ENCODE data around the gene ST14. TPM values are rescaled to one million over a fixed set of nuclear protein-coding genes. Genes with fewer than 3 reads are reported as not detected.
A peak's percentile ranks its signal among the peaks of the same experiment; 100 is the strongest.

ST14 gene
- total RNA-seq: not detected
- polyA plus RNA-seq: under 1 TPM in 2 of 4 donors, not detected in 2; 0.05 to 0.06 TPM

- H3K27me3 ChIP-seq (ENCODE audit: control insufficient read depth, insufficient read depth, low read length): peaks cover 21% of the 10 kb centered on the region
- H3K4me3 Mint-ChIP-seq: peak within 1 kb of the TSS in 2 of 4 donors; percentile 57 to 66
- H3K4me3 ChIP-seq (ENCODE audit: low read depth, low read length): no peak within 1 kb of the TSS
- H3K27me3 Mint-ChIP-seq: peaks cover 33% of the 10 kb centered on the region
- no peaks in the 10 kb centered on the region for H3K36me3 Mint-ChIP-seq
- no peak within 1 kb of the TSS for H3K27ac Mint-ChIP-seq
- peaks cover 5% of the 10 kb centered on the region for H3K4me1 ChIP-seq (ENCODE audit: control insufficient read depth, insufficient read depth, low read length, poor library complexity, severe bottlenecking)
- H3K36me3 ChIP-seq (ENCODE audit: control insufficient read depth, insufficient read depth, low read length): no peaks in the 10 kb centered on the region
- H3K9me3 Mint-ChIP-seq: peaks cover 0 to 1% (median 0%) of the 10 kb centered on the region in 7 donors
- DNase-seq (no peak), ATAC-seq (ENCODE audit: low read depth in 2 of 2) (peak in 1 of 2 donors; percentile 26)
- peaks cover 0 to 22% (median 8%) of the 10 kb centered on the region in 4 donors for H3K4me1 Mint-ChIP-seq
- H3K9me3 ChIP-seq (ENCODE audit: control insufficient read depth in 2 of 2, low read length in 2 of 2): no peaks in the 10 kb centered on the region
- no peak within 1 kb of the TSS for H3K27ac ChIP-seq (ENCODE audit: insufficient read depth, low read length, poor library complexity, severe bottlenecking)
These were observed at the start of gene ST14 for GRCh38 chr11:130159657-130160497. TSS of gene ST14 (plus strand) at chr11:130159782. CDS start at chr11:130159980, 198 bp downstream.

- Histone ChIP-seq H3K27ac (ENCODE audit: insufficient read depth, low read length, poor library complexity, severe bottlenecking) (no peak overlapping the region), H3K9me3 (ENCODE audit: control insufficient read depth in 2 of 2, low read length in 2 of 2) (no peaks in the 10 kb centered on the region), H3K27me3 (ENCODE audit: control insufficient read depth, insufficient read depth, low read length) (no peaks in the 10 kb centered on the region), H3K4me3 (ENCODE audit: low read depth, low read length) (no peak overlapping the region), H3K36me3 (ENCODE audit: control insufficient read depth, insufficient read depth, low read length) (peaks cover 30% of the 10 kb centered on the region), H3K4me1 (ENCODE audit: control insufficient read depth, insufficient read depth, low read length, poor library complexity, severe bottlenecking) (no peaks in the 10 kb centered on the region)
- peaks cover 0 to 14% (median 4%) of the 10 kb centered on the region in 4 donors for H3K4me1 Mint-ChIP-seq
- H3K36me3 Mint-ChIP-seq: peaks cover 57% of the 10 kb centered on the region
- DNase-seq (no peak), ATAC-seq (ENCODE audit: low read depth in 2 of 2) (no peak)
- no peak overlapping the region for H3K4me3 Mint-ChIP-seq
- H3K9me3 Mint-ChIP-seq: peaks cover 0 to 2% (median 0%) of the 10 kb centered on the region in 7 donors
- H3K27me3 Mint-ChIP-seq: no peaks in the 10 kb centered on the region
- no peak overlapping the region for H3K27ac Mint-ChIP-seq
These were observed 49.1 kb upstream of the ST14 start for GRCh38 chr11:130110339-130111108.

GRCh38 chr11:130112071-130112830, 47.3 kb upstream of the ST14 start:
- peaks cover 0 to 10% (median 3%) of the 10 kb centered on the region in 4 donors for H3K4me1 Mint-ChIP-seq
- ATAC-seq (ENCODE audit: low read depth in 2 of 2) (no peak), DNase-seq (no peak)
- no peaks in the 10 kb centered on the region for H3K27me3 Mint-ChIP-seq
- H3K27ac Mint-ChIP-seq: no peak overlapping the region
- Histone ChIP-seq H3K27me3 (ENCODE audit: control insufficient read depth, insufficient read depth, low read length) (no peaks in the 10 kb centered on the region), H3K36me3 (ENCODE audit: control insufficient read depth, insufficient read depth, low read length) (peaks cover 30% of the 10 kb centered on the region), H3K27ac (ENCODE audit: insufficient read depth, low read length, poor library complexity, severe bottlenecking) (no peak overlapping the region), H3K4me3 (ENCODE audit: low read depth, low read length) (no peak overlapping the region), H3K9me3 (ENCODE audit: control insufficient read depth in 2 of 2, low read length in 2 of 2) (no peaks in the 10 kb centered on the region), H3K4me1 (ENCODE audit: control insufficient read depth, insufficient read depth, low read length, poor library complexity, severe bottlenecking) (no peaks in the 10 kb centered on the region)
- H3K36me3 Mint-ChIP-seq: peaks cover 46% of the 10 kb centered on the region
- H3K9me3 Mint-ChIP-seq: peaks cover 0 to 2% (median 0%) of the 10 kb centered on the region in 7 donors
- no peak overlapping the region for H3K4me3 Mint-ChIP-seq

DNA sequence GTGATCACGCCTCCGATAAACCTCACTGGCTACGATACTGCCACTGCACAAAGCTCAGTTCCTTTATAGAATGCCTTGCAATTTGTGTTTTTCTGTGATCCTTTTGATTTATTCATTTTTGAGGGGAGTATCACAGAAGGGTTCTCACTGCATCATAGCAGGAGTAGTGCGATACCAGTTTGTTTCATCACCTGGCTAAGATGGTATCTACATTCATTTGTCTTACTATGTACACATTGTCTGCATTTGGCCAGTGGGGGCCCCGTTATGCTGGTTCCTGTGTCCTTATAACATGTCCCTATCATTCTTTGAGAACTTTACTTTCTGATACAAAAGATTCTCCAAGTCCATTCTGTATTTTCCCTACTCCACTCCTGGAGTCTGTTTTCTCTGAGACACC, 45.3 kb upstream of the ST14 start:
- no peak overlapping the region for H3K4me3 Mint-ChIP-seq
- Histone ChIP-seq H3K36me3 (ENCODE audit: control insufficient read depth, insufficient read depth, low read length) (peaks cover 30% of the 10 kb centered on the region), H3K27ac (ENCODE audit: insufficient read depth, low read length, poor library complexity, severe bottlenecking) (no peak overlapping the region), H3K27me3 (ENCODE audit: control insufficient read depth, insufficient read depth, low read length) (no peaks in the 10 kb centered on the region), H3K4me1 (ENCODE audit: control insufficient read depth, insufficient read depth, low read length, poor library complexity, severe bottlenecking) (peaks cover 17% of the 10 kb centered on the region), H3K4me3 (ENCODE audit: low read depth, low read length) (no peak overlapping the region), H3K9me3 (ENCODE audit: control insufficient read depth in 2 of 2, low read length in 2 of 2) (no peaks in the 10 kb centered on the region)
- no peaks in the 10 kb centered on the region for H3K27me3 Mint-ChIP-seq
- H3K4me1 Mint-ChIP-seq: peaks cover 5 to 20% (median 14%) of the 10 kb centered on the region in 4 donors
- DNase-seq: no peak
- peaks cover 41% of the 10 kb centered on the region for H3K36me3 Mint-ChIP-seq
- ATAC-seq (ENCODE audit: low read depth in 2 of 2): no peak
- peak overlapping the region in 1 of 3 donors; percentile 40 for H3K27ac Mint-ChIP-seq
- no peaks in the 10 kb centered on the region for H3K9me3 Mint-ChIP-seq

DNA sequence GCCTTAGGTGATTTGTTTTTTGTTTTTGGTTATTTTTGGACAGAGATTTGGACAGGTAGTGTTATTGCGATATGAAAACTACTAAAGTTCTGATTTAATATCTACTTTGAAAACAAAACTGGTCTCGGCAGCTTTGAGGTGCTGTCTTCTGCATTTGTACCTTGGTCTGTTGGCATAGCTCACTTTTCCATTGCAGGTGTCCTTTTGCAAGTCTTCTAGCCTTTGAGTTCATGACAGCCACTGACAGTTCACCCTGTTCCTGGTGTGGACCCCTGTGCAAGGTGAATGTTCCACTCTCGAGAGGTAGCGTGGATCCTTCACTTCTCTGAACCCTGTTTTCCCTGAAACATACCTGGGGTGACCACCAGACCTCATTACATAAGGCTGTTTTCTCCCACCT, 44.9 kb upstream of the ST14 start:
- ATAC-seq (ENCODE audit: low read depth in 2 of 2) (no peak), DNase-seq (no peak)
- no peaks in the 10 kb centered on the region for H3K27me3 Mint-ChIP-seq
- peaks cover 18% of the 10 kb centered on the region for H3K4me1 ChIP-seq (ENCODE audit: control insufficient read depth, insufficient read depth, low read length, poor library complexity, severe bottlenecking)
- peaks cover 30% of the 10 kb centered on the region for H3K36me3 ChIP-seq (ENCODE audit: control insufficient read depth, insufficient read depth, low read length)
- H3K27ac Mint-ChIP-seq: no peak overlapping the region
- H3K27ac ChIP-seq (ENCODE audit: insufficient read depth, low read length, poor library complexity, severe bottlenecking): no peak overlapping the region
- H3K9me3 Mint-ChIP-seq: no peaks in the 10 kb centered on the region
- no peak overlapping the region for H3K4me3 Mint-ChIP-seq
- no peaks in the 10 kb centered on the region for H3K27me3 ChIP-seq (ENCODE audit: control insufficient read depth, insufficient read depth, low read length)
- peaks cover 39% of the 10 kb centered on the region for H3K36me3 Mint-ChIP-seq
- H3K4me3 ChIP-seq (ENCODE audit: low read depth, low read length): no peak overlapping the region
- no peaks in the 10 kb centered on the region for H3K9me3 ChIP-seq (ENCODE audit: control insufficient read depth in 2 of 2, low read length in 2 of 2)
- peaks cover 9 to 24% (median 19%) of the 10 kb centered on the region in 4 donors for H3K4me1 Mint-ChIP-seq

GRCh38 chr11:130115218-130115617, 44.4 kb upstream of the ST14 start:
- no peak for ATAC-seq (ENCODE audit: low read depth in 2 of 2)
- no peak overlapping the region for H3K27ac ChIP-seq (ENCODE audit: insufficient read depth, low read length, poor library complexity, severe bottlenecking)
- H3K4me3 ChIP-seq (ENCODE audit: low read depth, low read length): no peak overlapping the region
- peaks cover 18% of the 10 kb centered on the region for H3K4me1 ChIP-seq (ENCODE audit: control insufficient read depth, insufficient read depth, low read length, poor library complexity, severe bottlenecking)
- no peak for DNase-seq
- no peak overlapping the region for H3K27ac Mint-ChIP-seq
- no peaks in the 10 kb centered on the region for H3K9me3 ChIP-seq (ENCODE audit: control insufficient read depth in 2 of 2, low read length in 2 of 2)
- H3K36me3 ChIP-seq (ENCODE audit: control insufficient read depth, insufficient read depth, low read length): peaks cover 28% of the 10 kb centered on the region
- no peaks in the 10 kb centered on the region for H3K9me3 Mint-ChIP-seq
- peaks cover 9 to 26% (median 21%) of the 10 kb centered on the region in 4 donors for H3K4me1 Mint-ChIP-seq
- peaks cover 34% of the 10 kb centered on the region for H3K36me3 Mint-ChIP-seq
- no peaks in the 10 kb centered on the region for H3K27me3 ChIP-seq (ENCODE audit: control insufficient read depth, insufficient read depth, low read length)
- no peak overlapping the region for H3K4me3 Mint-ChIP-seq
- no peaks in the 10 kb centered on the region for H3K27me3 Mint-ChIP-seq

GRCh38 chr11:130118165-130118564, 41.4 kb upstream of the ST14 start:
- Histone ChIP-seq H3K9me3 (ENCODE audit: control insufficient read depth in 2 of 2, low read length in 2 of 2) (no peaks in the 10 kb centered on the region), H3K4me3 (ENCODE audit: low read depth, low read length) (no peak overlapping the region), H3K27me3 (ENCODE audit: control insufficient read depth, insufficient read depth, low read length) (no peaks in the 10 kb centered on the region), H3K27ac (ENCODE audit: insufficient read depth, low read length, poor library complexity, severe bottlenecking) (no peak overlapping the region), H3K4me1 (ENCODE audit: control insufficient read depth, insufficient read depth, low read length, poor library complexity, severe bottlenecking) (peaks cover 30% of the 10 kb centered on the region), H3K36me3 (ENCODE audit: control insufficient read depth, insufficient read depth, low read length) (peaks cover 14% of the 10 kb centered on the region)
- peaks cover 25% of the 10 kb centered on the region for H3K36me3 Mint-ChIP-seq
- no peaks in the 10 kb centered on the region for H3K9me3 Mint-ChIP-seq
- DNase-seq (peak in 1 of 3 donors; percentile 38), ATAC-seq (ENCODE audit: low read depth in 2 of 2) (no peak)
- H3K27ac Mint-ChIP-seq: no peak overlapping the region
- no peak overlapping the region for H3K4me3 Mint-ChIP-seq
- no peaks in the 10 kb centered on the region for H3K27me3 Mint-ChIP-seq
- peaks cover 9 to 47% (median 36%) of the 10 kb centered on the region in 4 donors for H3K4me1 Mint-ChIP-seq
